Keratinocyte (primary cell): ENCODE measurements around the gene SYNM. TPM values are rescaled to one million over a fixed set of nuclear protein-coding genes. Genes with fewer than 3 reads are reported as not detected.

Source experiments
- DNase-seq: peaks from one replicate; pipeline ENCODE4 v3.0.0-alpha.2; 2011; ENCODE audit warnings: low read depth, missing footprints, low spot score
- FAIRE-seq: peaks from 2 replicates; lab custom pipeline; 2011; peaks lifted over from hg19 to GRCh38; lab: Jason Lieb, UNC
- H2AFZ ChIP-seq: 2 replicates; pipeline ENCODE4 v1.6.0; 2012; ENCODE audit warnings: low read length, control low read depth, inconsistent platforms; ENCODE audit not compliant: control insufficient read depth
- H3K27ac ChIP-seq: 2 replicates; pipeline ENCODE4 v1.5.1; 2011; ENCODE audit warnings: low read length; ENCODE audit not compliant: control insufficient read depth, insufficient read depth
- H3K27me3 ChIP-seq: 3 replicates; pipeline ENCODE4 v1.6.0; 2011; ENCODE audit warnings: low read length; ENCODE audit not compliant: control insufficient read depth, insufficient read depth; ENCODE audit errors: extremely low read depth
- H3K36me3 ChIP-seq, 2 experiments: 2 replicates in 1 of 2; 3 replicates in 1 of 2; pipeline ENCODE4 v1.5.1; 2011; ENCODE audit warnings: low read length in 2 of 2, mild to moderate bottlenecking in 1 of 2; ENCODE audit not compliant: control insufficient read depth in 2 of 2, insufficient read depth in 2 of 2; ENCODE audit errors: extremely low read depth in 1 of 2
- H3K4me1 ChIP-seq: 3 replicates; pipeline ENCODE4 v1.5.1; 2011; ENCODE audit warnings: low read length; ENCODE audit not compliant: control insufficient read depth, insufficient read depth; ENCODE audit errors: extremely low read depth
- H3K4me2 ChIP-seq: 3 replicates; pipeline ENCODE4 v1.6.0; 2011; ENCODE audit warnings: low read depth, low read length; ENCODE audit not compliant: control insufficient read depth, insufficient read depth; ENCODE audit errors: extremely low read depth
- H3K4me3 ChIP-seq, 3 experiments: fragments of 200-600 bp in 1 of 3; sonication (generic) in 1 of 3; 2 replicates in 2 of 3; 3 replicates in 1 of 3; pipeline ENCODE4 v1.5.1; 2011 to 2016; ENCODE audit warnings: low read length in 3 of 3, mild to moderate bottlenecking in 3 of 3, control low read depth in 2 of 3, inconsistent platforms in 1 of 3, low read depth in 1 of 3, mixed read lengths in 1 of 3, mixed run types in 1 of 3, moderate library complexity in 1 of 3; ENCODE audit not compliant: control insufficient read depth in 2 of 3, insufficient read depth in 2 of 3; ENCODE audit errors: extremely low read depth in 1 of 3
- H3K79me2 ChIP-seq: 2 replicates; pipeline ENCODE4 v1.6.0; 2012; ENCODE audit warnings: low read length; ENCODE audit not compliant: control insufficient read depth, insufficient read depth
- H3K9ac ChIP-seq: 3 replicates; pipeline ENCODE4 v1.6.0; 2011; ENCODE audit warnings: low read length; ENCODE audit not compliant: control insufficient read depth, insufficient read depth; ENCODE audit errors: extremely low read depth
- H3K9me1 ChIP-seq: 3 replicates; pipeline ENCODE4 v1.6.0; 2011; ENCODE audit warnings: low read length; ENCODE audit not compliant: control insufficient read depth, insufficient read depth; ENCODE audit errors: extremely low read depth
- H3K9me3 ChIP-seq: 2 replicates; pipeline ENCODE4 v1.5.1; 2012; ENCODE audit warnings: low read depth, low read length; ENCODE audit not compliant: control insufficient read depth
- H4K20me1 ChIP-seq: 3 replicates; pipeline ENCODE4 v1.6.0; 2011; ENCODE audit warnings: low read length; ENCODE audit not compliant: control insufficient read depth, insufficient read depth; ENCODE audit errors: extremely low read depth
- CTCF ChIP-seq, 3 experiments: IDR thresholded peaks in 1 of 3; conservative IDR thresholded peaks in 1 of 3; optimal IDR thresholded peaks in 1 of 3; 2 replicates in 2 of 3; 3 replicates in 1 of 3; pipeline versions ENCODE3 to v1.5.1; 2011; ENCODE audit warnings: low read length in 3 of 3, mild to moderate bottlenecking in 3 of 3, moderate library complexity in 2 of 3, control low read depth in 1 of 3, inconsistent platforms in 1 of 3; ENCODE audit not compliant: insufficient read depth in 2 of 3; ENCODE audit errors: extremely low read depth in 1 of 3
- EZH2 ChIP-seq: IDR thresholded peaks from one replicate; pipeline ENCODE4 v1.6.1; 2012; ENCODE audit warnings: inconsistent platforms, mild to moderate bottlenecking, low read length, moderate library complexity
- dilution Hi-C: fragments of 300-500 bp; cut with MboI; formaldehyde crosslinking; loops from one replicate; pipeline ENCODE4 v1.7.0; 2020; ENCODE audit warnings: low sequenced_read_pairs; ENCODE audit not compliant: extremely low pct_ligation_motif_present
- polyA plus RNA-seq, 5 experiments: library from polyadenylated mRNA; depleted of rRNA in 3 of 5; stranded (reverse) in 3 of 5; stranded (forward) in 1 of 5; unstranded in 1 of 5; fragments of >200 nt; gene quantifications; 1 replicate in 1 of 5; 2 replicates in 3 of 5; 3 replicates in 1 of 5; pipeline versions ENCODE4 v1.2.1 to v1.2.3, GENCODE V29; 2011 to 2012; ENCODE audit warnings: missing spikeins in 2 of 5, low read depth in 1 of 5, low replicate concordance in 1 of 5

Gene SYNM
- polyA plus RNA-seq, 1 donor (not counting 4 experiments of a cell fraction or from before 2014, with no cell fraction given), result 0.09 TPM

GRCh38 chr15:99090938-99091337, 13.9 kb upstream of the SYNM start:
- Histone ChIP-seq H3K4me2 (no peak overlapping the region), H3K79me2 (no peaks in the 10 kb centered on the region), H3K27me3 (peaks cover 4% of the 10 kb centered on the region), H3K27ac (no peak overlapping the region), H3K9me1 (no peaks in the 10 kb centered on the region), H3K4me1 (no peaks in the 10 kb centered on the region), H4K20me1 (no peaks in the 10 kb centered on the region), H3K4me3 (no peak overlapping the region), H3K9me3 (no peaks in the 10 kb centered on the region), H2AFZ (no peak overlapping the region), H3K9ac (no peak overlapping the region), H3K36me3 (no peaks in the 10 kb centered on the region)
- dilution Hi-C loops, result no loop called here
- FAIRE-seq, result no peak
- DNase-seq, result no peak
- no peak for TF ChIP-seq EZH2
- TF ChIP-seq CTCF (optimal IDR thresholded peaks at IDR 0.05 in 1 of 3, IDR thresholded peaks at IDR 0.05 in 1 of 3, conservative IDR thresholded peaks at IDR 0.05 in 1 of 3; ENCODE audit: extremely low read depth in 1 of 3, insufficient read depth in 2 of 3, low read length in 3 of 3), result no peak

- Histone ChIP-seq H3K9me1 (no peaks in the 10 kb centered on the region), H4K20me1 (no peaks in the 10 kb centered on the region), H3K27me3 (peaks cover 5% of the 10 kb centered on the region), H3K4me1 (no peaks in the 10 kb centered on the region), H3K9ac (no peak overlapping the region), H3K9me3 (no peaks in the 10 kb centered on the region), H3K36me3 (no peaks in the 10 kb centered on the region), H3K4me3 (no peak overlapping the region), H3K27ac (no peak overlapping the region), H2AFZ (no peak overlapping the region), H3K79me2 (no peaks in the 10 kb centered on the region), H3K4me2 (no peak overlapping the region)
- FAIRE-seq (no peak), DNase-seq (no peak)
- TF ChIP-seq CTCF (optimal IDR thresholded peaks at IDR 0.05 in 1 of 3, IDR thresholded peaks at IDR 0.05 in 1 of 3, conservative IDR thresholded peaks at IDR 0.05 in 1 of 3; ENCODE audit: extremely low read depth in 1 of 3, insufficient read depth in 2 of 3, low read length in 3 of 3) (no peak), EZH2 (no peak)
- dilution Hi-C loops, result no loop called here
These were observed 12.2 kb upstream of the SYNM start for GRCh38 chr15:99092554-99093172.
